GM20000 (cell line): ENCODE data around the gene RIT2.
"Not testable (repeated sequence)": the region's sequence is repeated elsewhere in the genome, so short reads cannot be mapped to it uniquely, and the experiment has no call there.

ENCODE experiments used
- DNase-seq: peaks from one replicate; pipeline ENCODE4 v3.0.0; 2012; ENCODE audit warnings: low spot score
- CTCF ChIP-seq: IDR thresholded peaks from 2 replicates; pipeline ENCODE4 v1.5.1; 2012; ENCODE audit warnings: mild to moderate bottlenecking, control low read depth; ENCODE audit errors: extremely low read depth, missing control alignments

RIT2 gene

DNA sequence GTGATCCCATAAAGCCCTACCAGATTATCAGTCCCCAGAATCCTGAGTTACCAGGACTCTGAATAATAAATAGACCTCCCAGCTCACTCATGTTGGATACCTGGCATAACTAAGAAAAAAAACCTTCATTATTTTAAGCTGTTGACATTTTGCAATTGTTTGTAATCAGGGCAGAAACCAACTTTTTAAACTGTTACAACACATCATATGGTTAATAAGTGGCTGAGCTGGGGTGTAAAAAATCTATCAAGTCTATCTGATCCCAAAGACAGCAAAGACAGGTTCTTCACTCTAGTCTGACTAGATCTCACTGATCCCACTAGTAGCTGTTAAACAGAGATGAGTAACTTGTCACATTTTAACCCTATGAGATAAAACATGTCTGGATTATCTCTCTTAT lies 370.3 kb downstream of the RIT2 start:
- no peak for DNase-seq
- no peak for TF ChIP-seq CTCF

GRCh38 chr18:42743373-42744138 lies 371.9 kb downstream of the RIT2 start:
- DNase-seq, result no peak
- no peak for TF ChIP-seq CTCF

- no peak for TF ChIP-seq CTCF
- DNase-seq, result no peak
Measured at GRCh38 chr18:42742969-42743368, 372.5 kb downstream of the RIT2 start.

GRCh38 chr18:42742474-42742873 lies 373.0 kb downstream of the RIT2 start:
- no peak for DNase-seq
- TF ChIP-seq CTCF, result no peak

DNA sequence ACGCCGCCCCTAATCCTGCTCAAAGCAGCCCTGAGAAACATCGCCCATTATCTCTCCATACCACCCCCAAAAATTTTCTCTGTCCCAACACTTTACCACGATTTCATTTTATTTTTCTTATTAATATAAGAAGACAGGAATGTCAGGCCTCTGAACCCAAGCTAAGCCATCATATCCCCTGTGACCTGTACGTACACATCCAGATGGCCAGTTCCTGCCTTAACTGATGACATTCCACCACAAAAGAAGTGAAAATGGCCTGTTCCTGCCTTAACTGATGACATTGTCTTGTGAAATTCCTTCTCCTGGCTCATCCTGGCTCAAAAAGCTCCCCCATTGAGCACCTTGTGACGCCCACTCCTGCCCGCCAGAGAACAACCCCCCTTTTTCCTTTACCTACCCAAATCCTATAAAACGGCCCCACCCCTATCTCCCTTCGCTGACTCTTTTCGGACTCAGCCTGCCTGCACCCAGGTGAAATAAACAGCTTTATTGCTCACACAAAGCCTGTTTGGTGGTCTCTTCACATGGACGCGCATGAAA lies 373.6 kb downstream of the RIT2 start:
- not testable (repeated sequence) for DNase-seq

- not testable (repeated sequence) for DNase-seq
Measured at GRCh38 chr18:42741299-42741698, 374.2 kb downstream of the RIT2 start.

DNA sequence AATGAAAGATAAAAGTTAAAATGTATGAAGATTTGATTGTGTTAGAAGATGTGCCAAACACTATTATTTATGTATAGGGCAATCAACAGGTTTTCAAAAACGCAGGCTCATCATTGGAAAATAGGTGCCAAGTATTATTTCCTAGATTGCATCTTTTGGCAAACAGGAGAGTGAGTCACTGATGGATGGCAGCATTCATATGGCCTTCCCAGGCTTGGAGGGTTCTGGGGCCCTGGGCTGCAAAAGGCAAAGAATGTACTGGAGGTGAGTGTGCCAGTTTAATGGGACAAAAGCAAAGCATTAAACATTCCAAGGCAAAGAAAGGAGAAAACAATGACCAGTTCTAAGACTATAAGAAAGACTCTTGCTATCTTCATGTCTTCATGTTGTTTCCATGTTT lies 379.4 kb downstream of the RIT2 start:
- no peak for TF ChIP-seq CTCF
- DNase-seq, result no peak

DNA sequence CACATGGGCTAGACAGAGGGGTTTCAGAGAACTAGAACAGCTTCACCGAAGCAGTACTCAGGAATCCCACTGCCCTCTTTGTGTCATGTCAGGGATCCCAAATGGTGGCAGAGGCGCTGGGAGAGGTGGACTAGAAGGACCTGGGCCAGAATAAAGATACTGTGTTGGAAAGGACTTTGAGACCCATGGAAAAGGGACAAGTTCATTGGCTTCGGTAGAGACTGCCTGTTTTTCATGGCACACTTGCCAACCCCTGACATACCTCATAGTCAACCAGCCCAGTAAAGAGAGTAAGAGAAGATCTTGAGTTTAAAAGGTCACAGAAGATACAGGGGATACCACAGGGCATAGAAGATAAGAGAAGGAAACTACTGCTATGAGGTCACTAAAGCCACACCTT lies 381.0 kb downstream of the RIT2 start:
- no peak for TF ChIP-seq CTCF

DNA sequence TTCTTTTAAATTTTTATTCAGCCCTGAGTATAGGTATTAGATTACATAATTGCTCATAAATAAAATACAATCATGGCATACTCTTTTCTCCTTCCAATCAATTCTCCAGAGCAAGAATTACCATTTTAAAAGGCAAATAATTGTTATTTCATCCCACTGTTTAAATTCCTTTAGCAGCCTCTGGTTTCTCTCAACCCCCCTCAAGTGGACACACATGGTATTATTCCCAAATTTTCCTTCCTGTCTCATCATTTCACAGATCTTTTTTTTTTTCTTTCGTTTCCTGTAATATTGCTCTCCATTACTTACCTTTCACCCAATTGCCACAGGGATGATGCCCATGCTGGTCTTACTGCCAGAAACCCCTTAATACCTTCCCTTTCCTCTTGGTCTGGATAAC lies 385.2 kb downstream of the RIT2 start:
- no peak for DNase-seq
- no peak for TF ChIP-seq CTCF

More for the DNA sequence above, 381.0 kb downstream of the RIT2 start:
- DNase-seq, result no peak
